ENCODE results near the gene ZBTB46.

DNA sequence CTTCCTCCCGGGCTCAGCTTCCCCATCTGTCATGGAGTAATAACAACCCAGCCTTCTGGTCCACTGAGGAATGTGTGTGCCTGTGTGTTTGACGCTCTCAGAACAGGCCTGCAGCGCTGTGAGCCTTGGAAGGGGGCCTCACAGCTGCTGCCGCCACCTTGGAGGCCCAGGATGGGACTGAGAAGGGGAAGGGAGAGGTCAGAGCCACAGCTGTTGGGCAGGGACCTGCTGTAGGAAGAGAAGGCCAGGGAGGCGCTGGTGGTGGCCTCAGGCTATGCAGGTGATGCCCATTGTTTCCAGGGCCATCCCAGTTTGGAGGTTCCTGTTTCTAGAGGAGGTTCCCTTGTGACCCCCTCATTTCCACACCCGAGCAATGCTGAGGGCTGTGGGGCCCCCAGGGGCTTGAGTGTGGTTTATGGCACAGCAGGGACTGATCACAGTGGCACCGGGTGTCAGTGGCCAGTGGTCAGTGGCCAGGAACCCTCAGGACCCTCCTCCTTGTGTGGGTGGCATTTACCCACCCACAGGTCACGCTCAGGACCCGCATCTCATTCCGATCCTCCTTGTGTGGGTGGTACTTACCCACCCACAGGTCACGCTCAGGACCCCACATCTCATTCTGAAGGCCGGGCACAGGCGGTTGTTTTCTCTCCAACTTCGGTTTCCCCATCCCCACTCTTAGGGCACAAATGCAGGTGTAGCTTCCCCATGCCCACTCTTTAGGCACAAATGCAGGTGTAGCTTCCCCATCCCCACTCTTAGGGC lies 48.0 kb upstream of the ZBTB46 start:
- TF ChIP-seq, protein P1, sequence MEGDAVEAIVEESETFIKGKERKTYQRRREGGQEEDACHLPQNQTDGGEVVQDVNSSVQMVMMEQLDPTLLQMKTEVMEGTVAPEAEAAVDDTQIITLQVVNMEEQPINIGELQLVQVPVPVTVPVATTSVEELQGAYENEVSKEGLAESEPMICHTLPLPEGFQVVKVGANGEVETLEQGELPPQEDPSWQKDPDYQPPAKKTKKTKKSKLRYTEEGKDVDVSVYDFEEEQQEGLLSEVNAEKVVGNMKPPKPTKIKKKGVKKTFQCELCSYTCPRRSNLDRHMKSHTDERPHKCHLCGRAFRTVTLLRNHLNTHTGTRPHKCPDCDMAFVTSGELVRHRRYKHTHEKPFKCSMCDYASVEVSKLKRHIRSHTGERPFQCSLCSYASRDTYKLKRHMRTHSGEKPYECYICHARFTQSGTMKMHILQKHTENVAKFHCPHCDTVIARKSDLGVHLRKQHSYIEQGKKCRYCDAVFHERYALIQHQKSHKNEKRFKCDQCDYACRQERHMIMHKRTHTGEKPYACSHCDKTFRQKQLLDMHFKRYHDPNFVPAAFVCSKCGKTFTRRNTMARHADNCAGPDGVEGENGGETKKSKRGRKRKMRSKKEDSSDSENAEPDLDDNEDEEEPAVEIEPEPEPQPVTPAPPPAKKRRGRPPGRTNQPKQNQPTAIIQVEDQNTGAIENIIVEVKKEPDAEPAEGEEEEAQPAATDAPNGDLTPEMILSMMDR (IDR thresholded peaks at IDR 0.05; ENCODE audit: borderline replicate concordance, extremely low read depth, low read length, poor library complexity, severe bottlenecking): no peak
- no peak for TF ChIP-seq EZH2 (IDR thresholded peaks at IDR 0.05; ENCODE audit: borderline replicate concordance, low read depth, low read length, severe bottlenecking)

Measured in DND-41 (cell line).